ENCODE results near the gene LDLRAD3.

GRCh38 chr11:35983981-35984380 is 40.1 kb downstream of the LDLRAD3 start:
- no peak for TF ChIP-seq CTCF (IDR thresholded peaks at IDR 0.05)
- no peak for TF ChIP-seq POLR2A (IDR thresholded peaks at IDR 0.05)

All from uterus (tissue), 2 donors.